ENCODE results near the gene SIVA1. TPM values are rescaled to one million over a fixed set of nuclear protein-coding genes. Genes with fewer than 3 reads are reported as not detected.

The SIVA1 gene
- total and polyA plus RNA-seq, 2 of the 8 experiments (the other 6 are each of a cell fraction or from before 2014, with no cell fraction given) = 123 to 589 TPM

- Histone ChIP-seq H3K4me3 (ENCODE audit: extremely low read depth in 1 of 4, insufficient read depth in 2 of 4, low read depth in 3 of 4, low read length in 4 of 4) (no peak overlapping the region), H4K20me1 (replicated peaks in 1 of 2; ENCODE audit: control insufficient read depth in 1 of 2, insufficient read depth in 2 of 2, low read length in 2 of 2) (peaks cover 33 to 38% of the 10 kb centered on the region in 2 experiments), H2BK15ac (ENCODE audit: low read length) (no peak overlapping the region), H4K8ac (ENCODE audit: extremely low read depth, insufficient read depth, low read length) (peak overlapping the region; percentile 25; the same call in 1 of the 2 replicates), H2BK5ac (ENCODE audit: low read depth, low read length) (no peak overlapping the region), H2BK12ac (ENCODE audit: low read depth, low read length) (no peak overlapping the region), H3K14ac (ENCODE audit: insufficient read length) (no peak overlapping the region), H4K91ac (replicated peaks; ENCODE audit: insufficient read length, low read length) (no peak overlapping the region), H2BK20ac (ENCODE audit: low read length) (no peak overlapping the region), H3K36me3 (ENCODE audit: control insufficient read depth in 2 of 4, insufficient read depth in 4 of 4, low read length in 3 of 4) (peaks cover 0 to 4% (median 0%) of the 10 kb centered on the region in 4 experiments; a peak in 3 of 8 replicates), H2BK120ac (replicated peaks; ENCODE audit: low read depth, low read length) (no peak overlapping the region), H3K23me2 (ENCODE audit: low read depth, low read length) (peaks cover 2% of the 10 kb centered on the region; the same call in 1 of the 2 replicates), H3K79me1 (ENCODE audit: low read depth, low read length) (peaks cover 8% of the 10 kb centered on the region), H3K79me2 (ENCODE audit: control insufficient read depth in 1 of 2, insufficient read depth in 2 of 2, low read length in 2 of 2) (peaks cover 0 to 6% of the 10 kb centered on the region in 2 experiments; a peak in 1 of 4 replicates), H3K9me3 (ENCODE audit: insufficient read depth in 2 of 2, low read depth in 1 of 2, low read length in 1 of 2) (no peaks in the 10 kb centered on the region), H3K4ac (replicated peaks; ENCODE audit: insufficient read length, low read depth, low read length) (no peak overlapping the region), H3K23ac (ENCODE audit: insufficient read length) (no peak overlapping the region), H3K9ac (replicated peaks in 1 of 4; ENCODE audit: extremely low read depth in 1 of 4, low read depth in 3 of 4, low read length in 3 of 4) (no peak overlapping the region), H3K27ac (ENCODE audit: low read depth, low read length) (no peak overlapping the region), H3K56ac (replicated peaks; ENCODE audit: insufficient read length, low read depth, low read length) (no peak overlapping the region), H3K4me1 (replicated peaks in 1 of 4; ENCODE audit: control insufficient read depth in 3 of 4, insufficient read depth in 4 of 4, low read length in 3 of 4) (peaks cover 4 to 11% (median 6%) of the 10 kb centered on the region in 4 experiments), H2AK5ac (ENCODE audit: low read depth, low read length) (no peak overlapping the region), H4K5ac (ENCODE audit: insufficient read length, low read depth, low read length) (no peak overlapping the region), H3K27me3 (replicated peaks in 1 of 4; ENCODE audit: control insufficient read depth in 3 of 4, extremely low read depth in 1 of 4, insufficient read depth in 3 of 4, low read length in 3 of 4) (no peaks in the 10 kb centered on the region; a peak in 1 of 7 replicates), H3K4me2 (ENCODE audit: insufficient read depth in 1 of 2, low read depth in 2 of 2, low read length in 2 of 2) (no peak overlapping the region), H3K18ac (ENCODE audit: extremely low read depth, low read length) (no peak overlapping the region), H2AFZ (ENCODE audit: low read length) (no peak overlapping the region)
- no peak for DNase-seq (ENCODE audit: low read depth in 1 of 2, low spot score in 2 of 2)
- CTCF ChIA-PET (ENCODE audit: partially characterized antibody) = interaction anchor here (0.9 to 11.1 kb wide), 3 partner anchors 10 to 32 kb away, joined by 3 to 110 read pairs (median 35); no protein-coding TSS in a partner anchor
- FAIRE-seq = no peak
- POLR2A ChIA-PET (ENCODE audit: partially characterized antibody) = interaction anchor here (0.8 to 1.6 kb wide), 3 partner anchors 14 to 36 kb away, joined by 3 to 4 read pairs (median 3); partner anchors contain the start of gene SIVA1
- WGBS, 2 experiments (ENCODE audit: extremely low coverage in 1 of 2, insufficient coverage in 1 of 2, insufficient read length in 1 of 2, insufficient replicate concordance in 2 of 2, low coverage in 1 of 2, low lambda C conversion rate in 2 of 2, missing lambda C conversion rate in 1 of 2) = 92% methylated on average over 33 of the region's 39 CpGs; no CpG with 5 or more reads in 1 of the 2 experiments
- TF ChIP-seq BACH1 (IDR thresholded peaks at IDR 0.05; ENCODE audit: low read length) (no peak), RFX5 (IDR thresholded peaks at IDR 0.05; ENCODE audit: borderline replicate concordance, low read depth, low read length) (no peak), ATF2 (IDR thresholded peaks at IDR 0.05; ENCODE audit: low read length) (no peak), CHD1 (IDR thresholded peaks at IDR 0.05; ENCODE audit: low read depth, low read length) (no peak), KDM1A (IDR thresholded peaks at IDR 0.05; ENCODE audit: borderline replicate concordance, low read length) (no peak), EP300 (IDR thresholded peaks at IDR 0.05; ENCODE audit: borderline replicate concordance in 1 of 2, low read depth in 2 of 2, low read length in 2 of 2) (no peak), ASH2L (IDR thresholded peaks at IDR 0.05; ENCODE audit: low read length) (no peak), JUND (IDR thresholded peaks at IDR 0.05; ENCODE audit: low read length) (no peak), HDAC6 (IDR thresholded peaks at IDR 0.05; ENCODE audit: low read depth, low read length) (no peak), TBP (IDR thresholded peaks at IDR 0.05; ENCODE audit: low read depth, low read length) (no peak), POLR2AphosphoS5 (IDR thresholded peaks at IDR 0.05; ENCODE audit: low read depth, low read length) (no peak)
Observed at GRCh38 chr14:104788873-104789663, 36.1 kb downstream of the SIVA1 start.
